OCI-LY1 (cell line): ENCODE measurements around the gene EIPR1.

Experiments used
- H2AFZ ChIP-seq: fragments of 200-600 bp; sonication (generic), shearing (Covaris generic); 2 replicates; pipeline ENCODE4 v1.6.0; 2014; ENCODE audit warnings: antibody characterized with exemption, mild to moderate bottlenecking, low read length
- H3F3A ChIP-seq: fragments of 200-600 bp; sonication (generic), shearing (Covaris generic); 2 replicates; pipeline ENCODE4 v1.6.0; 2014; ENCODE audit warnings: mild to moderate bottlenecking, antibody characterized with exemption, low read length, moderate library complexity; ENCODE audit not compliant: insufficient read depth
- H3K27ac ChIP-seq: fragments of 200-600 bp; sonication (generic); 2 replicates; pipeline ENCODE4 v1.5.1; 2014; ENCODE audit warnings: low read length, mixed run types, mild to moderate bottlenecking, low read depth; ENCODE audit not compliant: poor library complexity, severe bottlenecking
- H3K27me3 ChIP-seq: fragments of 200-600 bp; sonication (generic); 2 replicates; pipeline ENCODE4 v1.6.0; 2014; ENCODE audit warnings: antibody characterized with exemption, mild to moderate bottlenecking, low read length, moderate library complexity; ENCODE audit not compliant: insufficient read depth
- H3K36me3 ChIP-seq: fragments of 200-600 bp; sonication (generic); 2 replicates; pipeline ENCODE4 v1.6.1; 2014; ENCODE audit warnings: mild to moderate bottlenecking, antibody characterized with exemption, low read length, moderate library complexity, mixed read lengths; ENCODE audit not compliant: insufficient read depth
- H3K4me1 ChIP-seq: fragments of 200-600 bp; sonication (generic); 2 replicates; pipeline ENCODE4 v1.5.1; 2014; ENCODE audit warnings: mild to moderate bottlenecking, low read length, moderate library complexity; ENCODE audit not compliant: insufficient read depth, severe bottlenecking
- H3K4me2 ChIP-seq: fragments of 200-600 bp; sonication (generic), shearing (Covaris generic); 2 replicates; pipeline ENCODE4 v1.6.1; 2014; ENCODE audit warnings: low read length
- H3K4me3 ChIP-seq: fragments of 200-600 bp; sonication (generic); 2 replicates; pipeline ENCODE4 v1.5.1; 2014; ENCODE audit warnings: low read length, low read depth, mild to moderate bottlenecking, mixed read lengths; ENCODE audit not compliant: poor library complexity, severe bottlenecking
- H3K79me2 ChIP-seq: fragments of 200-600 bp; shearing (Covaris generic); 2 replicates; pipeline ENCODE4 v1.6.1; 2016; ENCODE audit warnings: mixed run types, low read length, mixed read lengths; ENCODE audit not compliant: insufficient read depth
- H3K9ac ChIP-seq: fragments of 200-600 bp; sonication (generic), shearing (Covaris generic); 2 replicates; pipeline ENCODE4 v1.6.1; 2014; ENCODE audit warnings: mild to moderate bottlenecking, low read length, mixed read lengths
- H3K9me2 ChIP-seq: fragments of 200-600 bp; sonication (generic), shearing (Covaris generic); 2 replicates; pipeline ENCODE4 v1.6.1; 2014; ENCODE audit warnings: low read depth, mild to moderate bottlenecking, low read length, mixed read lengths
- H3K9me3 ChIP-seq: fragments of 200-600 bp; shearing (Covaris generic); 2 replicates; pipeline ENCODE4 v1.6.1; 2014; ENCODE audit warnings: low read length, mixed read lengths
- H4K20me1 ChIP-seq: fragments of 200-600 bp; sonication (generic), shearing (Covaris generic); 2 replicates; pipeline ENCODE4 v1.6.0; 2016; ENCODE audit warnings: mild to moderate bottlenecking, low read length; ENCODE audit not compliant: insufficient read depth
- EZH2 ChIP-seq: fragments of 200-600 bp; sonication (generic), shearing (Covaris generic); IDR thresholded peaks from 2 replicates; pipeline ENCODE4 v1.8.0; 2017; ENCODE audit warnings: borderline replicate concordance, mixed run types, mild to moderate bottlenecking, antibody characterized with exemption, low read length, moderate library complexity, mixed read lengths
- TF ChIP-seq, protein P1 (sequence below): fragments of 200-600 bp; sonication (generic), shearing (Covaris generic); IDR thresholded peaks from 2 replicates; pipeline ENCODE4 v1.5.1; 2017; ENCODE audit warnings: mild to moderate bottlenecking, antibody characterized with exemption, low read length, moderate library complexity, mixed read lengths

EIPR1 gene

DNA sequence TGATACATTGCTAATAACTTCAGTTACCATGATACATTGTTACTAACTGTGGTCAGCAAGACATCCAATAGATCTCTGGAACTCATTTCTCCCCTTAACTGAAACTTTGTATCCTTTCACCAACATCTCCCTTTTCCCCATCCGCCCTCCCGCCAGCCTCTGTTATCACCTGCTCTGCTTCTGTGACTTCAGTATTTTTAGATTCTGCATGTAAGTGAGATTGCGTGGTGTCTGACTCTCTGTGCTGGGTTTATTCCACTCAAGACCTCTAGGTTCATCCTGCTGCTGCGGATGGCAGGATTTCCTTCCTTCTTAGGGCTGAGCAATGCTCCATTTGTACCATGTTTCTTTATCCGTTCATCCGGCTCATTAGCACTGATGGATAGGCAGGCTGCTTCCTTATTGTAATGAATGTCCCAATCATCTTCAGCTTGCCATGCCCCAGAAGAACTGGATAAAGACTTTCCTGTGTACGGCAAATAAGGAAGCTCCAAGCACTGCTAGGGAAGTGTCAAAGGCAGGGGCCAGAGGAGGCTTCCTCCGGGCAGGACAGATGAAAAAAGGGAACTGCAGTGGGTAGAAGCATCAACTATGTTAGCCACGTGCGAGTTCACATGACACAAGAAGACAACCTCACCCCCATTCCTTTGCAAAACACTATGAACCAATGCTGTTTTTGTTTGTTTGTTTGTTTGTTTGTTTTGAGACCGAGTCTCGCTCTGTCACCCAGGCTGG is 113.4 kb downstream of the EIPR1 start:
- Histone ChIP-seq H4K20me1 (no peaks in the 10 kb centered on the region), H3F3A (0 out of 2 replicates have a peak, but pooled peaks cover 5% of the 10 kb centered on the region), H2AFZ (no peak overlapping the region), H3K9me3 (no peaks in the 10 kb centered on the region), H3K9ac (no peak overlapping the region), H3K36me3 (no peaks in the 10 kb centered on the region), H3K79me2 (no peaks in the 10 kb centered on the region), H3K27me3 (no peaks in the 10 kb centered on the region), H3K4me3 (no peak overlapping the region), H3K9me2 (no peaks in the 10 kb centered on the region), H3K4me1 (peaks cover 25% of the 10 kb centered on the region), H3K4me2 (no peak overlapping the region), H3K27ac (no peak overlapping the region)
- TF ChIP-seq, protein P1, sequence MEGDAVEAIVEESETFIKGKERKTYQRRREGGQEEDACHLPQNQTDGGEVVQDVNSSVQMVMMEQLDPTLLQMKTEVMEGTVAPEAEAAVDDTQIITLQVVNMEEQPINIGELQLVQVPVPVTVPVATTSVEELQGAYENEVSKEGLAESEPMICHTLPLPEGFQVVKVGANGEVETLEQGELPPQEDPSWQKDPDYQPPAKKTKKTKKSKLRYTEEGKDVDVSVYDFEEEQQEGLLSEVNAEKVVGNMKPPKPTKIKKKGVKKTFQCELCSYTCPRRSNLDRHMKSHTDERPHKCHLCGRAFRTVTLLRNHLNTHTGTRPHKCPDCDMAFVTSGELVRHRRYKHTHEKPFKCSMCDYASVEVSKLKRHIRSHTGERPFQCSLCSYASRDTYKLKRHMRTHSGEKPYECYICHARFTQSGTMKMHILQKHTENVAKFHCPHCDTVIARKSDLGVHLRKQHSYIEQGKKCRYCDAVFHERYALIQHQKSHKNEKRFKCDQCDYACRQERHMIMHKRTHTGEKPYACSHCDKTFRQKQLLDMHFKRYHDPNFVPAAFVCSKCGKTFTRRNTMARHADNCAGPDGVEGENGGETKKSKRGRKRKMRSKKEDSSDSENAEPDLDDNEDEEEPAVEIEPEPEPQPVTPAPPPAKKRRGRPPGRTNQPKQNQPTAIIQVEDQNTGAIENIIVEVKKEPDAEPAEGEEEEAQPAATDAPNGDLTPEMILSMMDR = no peak
- TF ChIP-seq EZH2 = no peak

DNA sequence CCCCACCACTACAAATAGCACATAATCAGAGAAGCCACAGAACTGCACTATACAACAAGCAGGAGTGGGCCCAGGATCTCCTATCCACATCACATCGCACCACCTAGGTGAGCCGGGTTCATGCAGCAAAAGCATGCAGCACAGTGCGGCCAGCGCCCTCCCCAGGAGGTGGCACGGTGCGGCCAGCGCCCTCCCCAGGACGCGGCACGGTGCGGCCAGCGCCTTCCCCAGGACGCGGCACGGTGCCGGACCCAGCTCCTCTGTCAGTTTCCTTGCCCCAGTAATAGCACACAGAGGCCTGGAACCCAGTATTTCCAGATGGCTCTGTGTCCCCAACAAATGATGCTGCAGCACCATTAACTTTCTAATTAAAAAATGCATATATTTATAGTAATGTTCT is 114.1 kb downstream of the EIPR1 start:
- H3K4me1 ChIP-seq = peaks cover 20% of the 10 kb centered on the region
- H3K27ac ChIP-seq = no peak overlapping the region

DNA sequence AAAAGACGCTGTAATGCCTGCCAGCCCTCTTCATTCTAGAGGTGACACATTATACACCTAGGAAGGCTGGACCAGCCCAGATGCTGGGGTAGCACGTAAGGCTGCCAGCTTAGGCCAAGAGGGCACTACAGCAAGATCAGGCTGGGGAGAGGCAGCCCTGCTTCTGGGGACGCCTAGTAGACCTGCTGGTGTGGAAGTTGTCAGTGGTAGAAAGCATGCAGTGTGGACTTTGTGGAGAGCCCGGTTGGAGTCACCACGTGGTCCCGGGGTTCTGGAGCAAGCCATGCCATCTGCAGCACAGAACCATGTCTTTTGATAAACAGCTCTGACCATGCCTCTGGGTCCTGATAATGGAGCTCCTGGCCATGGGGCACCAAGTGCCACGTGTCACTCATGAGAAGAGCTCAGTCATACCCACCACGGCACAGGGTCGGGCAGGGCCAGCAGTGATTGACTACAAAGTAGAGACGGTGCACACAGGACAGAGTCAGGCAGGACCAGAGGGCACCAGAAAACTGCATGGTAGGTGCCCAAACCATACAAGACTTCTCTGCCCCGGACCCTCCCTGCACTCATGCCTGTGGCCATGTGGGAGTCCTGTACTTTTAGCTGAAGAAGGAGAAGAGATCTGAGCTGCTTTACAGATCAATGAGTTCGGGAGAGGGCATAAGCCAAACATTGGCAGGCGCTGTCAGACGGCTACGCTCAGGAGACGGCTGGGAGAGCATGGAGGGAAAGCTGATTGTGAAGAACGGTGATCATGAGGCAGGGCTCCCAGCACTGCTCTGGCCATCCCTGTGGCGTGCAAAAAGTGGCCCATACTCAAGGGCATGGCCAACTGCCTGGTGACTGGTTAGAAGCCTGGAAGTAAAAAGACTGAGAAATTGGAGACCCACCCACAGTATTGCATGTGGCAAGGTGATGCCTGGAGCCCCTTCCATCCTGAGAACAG is 114.9 kb downstream of the EIPR1 start:
- Histone ChIP-seq H3K9me2 (no peaks in the 10 kb centered on the region), H3K4me2 (no peak overlapping the region), H3K9ac (no peak overlapping the region), H3K4me3 (no peak overlapping the region), H3K4me1 (peaks cover 14% of the 10 kb centered on the region), H3K27me3 (no peaks in the 10 kb centered on the region), H3K9me3 (no peaks in the 10 kb centered on the region), H3K36me3 (no peaks in the 10 kb centered on the region), H4K20me1 (no peaks in the 10 kb centered on the region), H3K79me2 (no peaks in the 10 kb centered on the region), H2AFZ (no peak overlapping the region), H3K27ac (no peak overlapping the region), H3F3A (0 out of 2 replicates have a peak, but pooled peaks cover 5% of the 10 kb centered on the region)
- TF ChIP-seq EZH2 = no peak

More for the DNA sequence above, 114.1 kb downstream of the EIPR1 start:
- Histone ChIP-seq H3K4me2 (no peak overlapping the region), H3F3A (0 out of 2 replicates have a peak, but pooled peaks cover 5% of the 10 kb centered on the region), H3K79me2 (no peaks in the 10 kb centered on the region), H3K36me3 (no peaks in the 10 kb centered on the region), H2AFZ (no peak overlapping the region), H4K20me1 (no peaks in the 10 kb centered on the region), H3K4me3 (no peak overlapping the region), H3K9ac (no peak overlapping the region), H3K9me2 (no peaks in the 10 kb centered on the region), H3K9me3 (no peaks in the 10 kb centered on the region), H3K27me3 (no peaks in the 10 kb centered on the region)
- TF ChIP-seq, protein P1 = no peak
- no peak for TF ChIP-seq EZH2
